Neural crest cell (in vitro differentiated cells): Measurements from ENCODE around the gene PCDHGC3. TPM values are rescaled to one million over a fixed set of nuclear protein-coding genes. Genes with fewer than 3 reads are reported as not detected.

Experiments used
- DNase-seq: peaks from one replicate; pipeline ENCODE4 v3.0.0; 2021; ENCODE audit warnings: low read depth, mixed read lengths, low spot score
- H3K27ac Mint-ChIP-seq: one replicate; pipeline ENCODE4 v1.8.0; 2021; ENCODE audit warnings: mild to moderate bottlenecking, mixed read lengths; ENCODE audit not compliant: unreplicated experiment
- H3K27me3 Mint-ChIP-seq: 2 replicates; pipeline ENCODE4 v1.8.0; 2021; ENCODE audit warnings: low read depth, mild to moderate bottlenecking, mixed read lengths
- H3K36me3 Mint-ChIP-seq: 2 replicates; pipeline ENCODE4 v1.8.0; 2021; ENCODE audit warnings: low read depth, mild to moderate bottlenecking, mixed read lengths
- H3K4me1 Mint-ChIP-seq: 2 replicates; pipeline ENCODE4 v1.8.0; 2021; ENCODE audit warnings: mixed read lengths
- H3K4me3 Mint-ChIP-seq: one replicate; pipeline ENCODE4 v1.8.0; 2021; ENCODE audit warnings: mild to moderate bottlenecking, mixed read lengths
- H3K9me3 Mint-ChIP-seq: 2 replicates; pipeline ENCODE4 v1.8.0; 2021; ENCODE audit warnings: mixed read lengths
- CTCF ChIP-seq: fragments of 200-600 bp; sonication (generic); conservative IDR thresholded peaks from 2 replicates; pipeline ENCODE4 v1.5.0; 2021; ENCODE audit warnings: antibody characterized with exemption, mild to moderate bottlenecking
- total RNA-seq: library from RNA; stranded (reverse); gene quantifications from 2 replicates; pipeline ENCODE4 v1.2.1, GENCODE V29; 2021

Gene PCDHGC3
- total RNA-seq, 1 donor from 2014 or later: 107 TPM

- TF ChIP-seq CTCF: no peak
- no peak for DNase-seq
- no peak overlapping the region for H3K27ac Mint-ChIP-seq
- no peaks in the 10 kb centered on the region for H3K9me3 Mint-ChIP-seq
- no peaks in the 10 kb centered on the region for H3K27me3 Mint-ChIP-seq
- H3K4me3 Mint-ChIP-seq: no peak overlapping the region
- H3K4me1 Mint-ChIP-seq: peaks cover 54% of the 10 kb centered on the region
- peaks cover 18% of the 10 kb centered on the region for H3K36me3 Mint-ChIP-seq
These were observed 28.4 kb downstream of the PCDHGC3 start for GRCh38 chr5:141504216-141504615.

GRCh38 chr5:141506381-141507155 lies 30.8 kb downstream of the PCDHGC3 start:
- Mint-ChIP-seq H3K27me3 (no peaks in the 10 kb centered on the region), H3K4me1 (peaks cover 66% of the 10 kb centered on the region), H3K4me3 (peak overlapping the region; percentile 69), H3K36me3 (peaks cover 17% of the 10 kb centered on the region), H3K27ac (peak overlapping the region; percentile 99), H3K9me3 (no peaks in the 10 kb centered on the region)
- DNase-seq: no peak
- no peak for TF ChIP-seq CTCF

- Mint-ChIP-seq H3K4me1 (peaks cover 63% of the 10 kb centered on the region), H3K36me3 (peaks cover 16% of the 10 kb centered on the region), H3K27ac (peak overlapping the region; percentile 99), H3K4me3 (peak overlapping the region; percentile 69), H3K9me3 (no peaks in the 10 kb centered on the region), H3K27me3 (no peaks in the 10 kb centered on the region)
- TF ChIP-seq CTCF: no peak
- DNase-seq: no peak
These were observed 31.8 kb downstream of the PCDHGC3 start for GRCh38 chr5:141507387-141508091.

- DNase-seq: no peak
- H3K27me3 Mint-ChIP-seq: no peaks in the 10 kb centered on the region
- H3K4me1 Mint-ChIP-seq: peaks cover 69% of the 10 kb centered on the region
- H3K36me3 Mint-ChIP-seq: peaks cover 20% of the 10 kb centered on the region
- TF ChIP-seq CTCF: no peak
- H3K4me3 Mint-ChIP-seq: peak overlapping the region; percentile 82
- peak overlapping the region; percentile 99 for H3K27ac Mint-ChIP-seq
- H3K9me3 Mint-ChIP-seq: no peaks in the 10 kb centered on the region
These were observed 32.7 kb downstream of the PCDHGC3 start for GRCh38 chr5:141508440-141508797.

GRCh38 chr5:141508798-141509611 lies 33.2 kb downstream of the PCDHGC3 start:
- no peak for TF ChIP-seq CTCF
- Mint-ChIP-seq H3K36me3 (peaks cover 22% of the 10 kb centered on the region), H3K27me3 (no peaks in the 10 kb centered on the region), H3K4me1 (peaks cover 75% of the 10 kb centered on the region), H3K27ac (peak overlapping the region; percentile 99), H3K4me3 (peak overlapping the region; percentile 82), H3K9me3 (no peaks in the 10 kb centered on the region)
- DNase-seq: peak; percentile 45
